Measurements from ENCODE around the gene ANO4. TPM values are rescaled to one million over a fixed set of nuclear protein-coding genes. Genes with fewer than 3 reads are reported as not detected.

Gene ANO4
- total and polyA plus RNA-seq, 2 of the 8 experiments (the other 6 are each of a cell fraction or from before 2014, with no cell fraction given) = 1.1 to 3.4 TPM

DNA sequence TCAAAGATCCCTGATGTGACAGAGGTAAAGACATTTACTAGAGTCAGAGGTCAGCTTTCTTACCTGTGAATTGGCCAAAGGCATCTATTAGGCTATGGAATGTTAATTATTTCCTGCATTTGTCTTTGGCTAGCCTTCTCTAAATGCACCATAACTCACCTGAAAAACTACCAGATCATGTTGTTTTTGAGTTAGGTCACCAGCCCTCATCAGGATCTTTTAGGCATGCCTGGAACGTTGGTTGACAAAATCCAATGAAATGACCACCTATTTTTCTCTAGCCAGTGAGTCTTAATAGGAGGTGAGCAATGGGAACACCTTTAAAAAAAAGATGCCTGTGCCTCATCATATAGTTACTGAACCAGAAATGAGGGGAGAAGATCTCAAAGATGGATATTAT is 46.2 kb downstream of the ANO4 start:
- WGBS, 2 experiments (ENCODE audit: extremely low coverage in 1 of 2, insufficient coverage in 1 of 2, insufficient read length in 1 of 2, insufficient replicate concordance in 2 of 2, low coverage in 1 of 2, low lambda C conversion rate in 2 of 2, missing lambda C conversion rate in 1 of 2) = 94% methylated on average over 1 of the region's 1 CpG; no CpG with 5 or more reads in 1 of the 2 experiments
- Histone ChIP-seq H3K36me3 (ENCODE audit: control insufficient read depth in 2 of 4, insufficient read depth in 4 of 4, low read length in 3 of 4) (no peaks in the 10 kb centered on the region), H2BK5ac (ENCODE audit: low read depth, low read length) (no peak overlapping the region), H3K4me2 (ENCODE audit: insufficient read depth in 1 of 2, low read depth in 2 of 2, low read length in 2 of 2) (no peak overlapping the region), H3K4me3 (ENCODE audit: extremely low read depth in 1 of 4, insufficient read depth in 2 of 4, low read depth in 3 of 4, low read length in 4 of 4) (no peak overlapping the region), H3K79me1 (ENCODE audit: low read depth, low read length) (no peaks in the 10 kb centered on the region), H3K9ac (replicated peaks in 1 of 4; ENCODE audit: extremely low read depth in 1 of 4, low read depth in 3 of 4, low read length in 3 of 4) (no peak overlapping the region), H3K79me2 (ENCODE audit: control insufficient read depth in 1 of 2, insufficient read depth in 2 of 2, low read length in 2 of 2) (no peaks in the 10 kb centered on the region), H2BK15ac (ENCODE audit: low read length) (no peak overlapping the region), H4K20me1 (replicated peaks in 1 of 2; ENCODE audit: control insufficient read depth in 1 of 2, insufficient read depth in 2 of 2, low read length in 2 of 2) (no peaks in the 10 kb centered on the region), H3K4ac (replicated peaks; ENCODE audit: insufficient read length, low read depth, low read length) (no peak overlapping the region), H3K56ac (replicated peaks; ENCODE audit: insufficient read length, low read depth, low read length) (no peak overlapping the region), H3K9me3 (ENCODE audit: insufficient read depth in 2 of 2, low read depth in 1 of 2, low read length in 1 of 2) (no peaks in the 10 kb centered on the region), H4K91ac (replicated peaks; ENCODE audit: insufficient read length, low read length) (no peak overlapping the region), H2BK120ac (replicated peaks; ENCODE audit: low read depth, low read length) (no peak overlapping the region), H3K23ac (ENCODE audit: insufficient read length) (no peak overlapping the region), H3K27me3 (replicated peaks in 1 of 4; ENCODE audit: control insufficient read depth in 3 of 4, extremely low read depth in 1 of 4, insufficient read depth in 3 of 4, low read length in 3 of 4) (no peaks in the 10 kb centered on the region), H3K27ac (ENCODE audit: low read depth, low read length) (no peak overlapping the region), H2BK20ac (ENCODE audit: low read length) (no peak overlapping the region), H3K23me2 (ENCODE audit: low read depth, low read length) (no peaks in the 10 kb centered on the region), H3K4me1 (replicated peaks in 1 of 4; ENCODE audit: control insufficient read depth in 3 of 4, insufficient read depth in 4 of 4, low read length in 3 of 4) (no peaks in the 10 kb centered on the region), H2BK12ac (ENCODE audit: low read depth, low read length) (no peak overlapping the region), H3K14ac (ENCODE audit: insufficient read length) (no peak overlapping the region), H4K8ac (ENCODE audit: extremely low read depth, insufficient read depth, low read length) (no peak overlapping the region), H4K5ac (ENCODE audit: insufficient read length, low read depth, low read length) (no peak overlapping the region), H2AFZ (ENCODE audit: low read length) (no peak overlapping the region), H3K18ac (ENCODE audit: extremely low read depth, low read length) (no peak overlapping the region), H2AK5ac (ENCODE audit: low read depth, low read length) (no peak overlapping the region)
- ChIA-PET CTCF (ENCODE audit: partially characterized antibody) (no interaction called here), POLR2A (ENCODE audit: partially characterized antibody) (no interaction called here)
- DNase-seq (ENCODE audit: low read depth in 1 of 2, low spot score in 2 of 2) (no peak), FAIRE-seq (no peak)
- TF ChIP-seq RNF2 (IDR thresholded peaks at IDR 0.05; ENCODE audit: borderline replicate concordance, low read depth, low read length, missing control alignments, poor library complexity, severe bottlenecking) (no peak), RFX5 (IDR thresholded peaks at IDR 0.05; ENCODE audit: borderline replicate concordance, low read depth, low read length) (no peak), TCF12 (IDR thresholded peaks at IDR 0.05; ENCODE audit: low read depth, low read length) (no peak), ASH2L (IDR thresholded peaks at IDR 0.05; ENCODE audit: low read length) (no peak), KDM4A (IDR thresholded peaks at IDR 0.05; ENCODE audit: low read depth, low read length, severe bottlenecking) (no peak), JUN (IDR thresholded peaks at IDR 0.05; ENCODE audit: low read depth, low read length) (no peak), SRF (IDR thresholded peaks at IDR 0.05; ENCODE audit: low read depth, low read length) (no peak), BRCA1 (IDR thresholded peaks at IDR 0.05; ENCODE audit: low read depth, low read length) (no peak)
